ENCODE data around the gene MATK.

Gene MATK

GRCh38 chr19:3785938-3786824, at the start of gene MATK:
Gene MATK (minus strand): TSS chr19:3786381. CDS start chr19:3785135, 1,246 bp downstream.
- H3K27ac ChIP-seq = no peak within 1 kb of the TSS
- no peak for DNase-seq (ENCODE audit: low read depth, low spot score)

- no peak overlapping the region for H3K27ac ChIP-seq
- no peak for DNase-seq (ENCODE audit: low read depth, low spot score)
Observed at GRCh38 chr19:3835055-3835435, 48.9 kb upstream of the MATK start.

- H3K27ac ChIP-seq = no peak overlapping the region
- DNase-seq (ENCODE audit: low read depth, low spot score) = no peak
Observed at GRCh38 chr19:3834349-3835054, 48.3 kb upstream of the MATK start.

- no peak for DNase-seq (ENCODE audit: low read depth, low spot score)
- no peak overlapping the region for H3K27ac ChIP-seq
Observed at GRCh38 chr19:3833578-3834348, 47.6 kb upstream of the MATK start.

GRCh38 chr19:3832001-3832400, 45.8 kb upstream of the MATK start:
- no peak for DNase-seq (ENCODE audit: low read depth, low spot score)
- H3K27ac ChIP-seq = no peak overlapping the region

GRCh38 chr19:3831601-3832000, 45.4 kb upstream of the MATK start:
- no peak overlapping the region for H3K27ac ChIP-seq
- DNase-seq (ENCODE audit: low read depth, low spot score) = no peak

- no peak overlapping the region for H3K27ac ChIP-seq
- no peak for DNase-seq (ENCODE audit: low read depth, low spot score)
Observed at GRCh38 chr19:3830621-3831589, 44.7 kb upstream of the MATK start.

GRCh38 chr19:3827306-3827705, 41.1 kb upstream of the MATK start:
- no peak for DNase-seq (ENCODE audit: low read depth, low spot score)
- no peak overlapping the region for H3K27ac ChIP-seq

GRCh38 chr19:3826163-3826562, 40.0 kb upstream of the MATK start:
- H3K27ac ChIP-seq = no peak overlapping the region
- no peak for DNase-seq (ENCODE audit: low read depth, low spot score)

- DNase-seq (ENCODE audit: low read depth, low spot score) = no peak
- H3K27ac ChIP-seq = no peak overlapping the region
Observed at GRCh38 chr19:3825286-3825956, 39.2 kb upstream of the MATK start.

- DNase-seq (ENCODE audit: low read depth, low spot score) = no peak
- H3K27ac ChIP-seq = no peak overlapping the region
Observed at GRCh38 chr19:3823350-3823713, 37.2 kb upstream of the MATK start.

- no peak overlapping the region for H3K27ac ChIP-seq
- no peak for DNase-seq (ENCODE audit: low read depth, low spot score)
Observed at GRCh38 chr19:3822683-3823349, 36.6 kb upstream of the MATK start.

GRCh38 chr19:3821857-3822364, 35.7 kb upstream of the MATK start:
- no peak overlapping the region for H3K27ac ChIP-seq
- DNase-seq (ENCODE audit: low read depth, low spot score) = no peak

- H3K27ac ChIP-seq = no peak overlapping the region
- DNase-seq (ENCODE audit: low read depth, low spot score) = no peak
Observed at GRCh38 chr19:3821156-3821555, 35.0 kb upstream of the MATK start.

- no peak for DNase-seq (ENCODE audit: low read depth, low spot score)
- no peak overlapping the region for H3K27ac ChIP-seq
Observed at GRCh38 chr19:3819989-3820388, 33.8 kb upstream of the MATK start.

GRCh38 chr19:3818918-3819317, 32.7 kb upstream of the MATK start:
- H3K27ac ChIP-seq = no peak overlapping the region

GRCh38 chr19:3818466-3818865, 32.3 kb upstream of the MATK start:
- no peak overlapping the region for H3K27ac ChIP-seq
- peak; percentile 36 for DNase-seq (ENCODE audit: low read depth, low spot score)

More at GRCh38 chr19:3818918-3819317, 32.7 kb upstream of the MATK start:
- no peak for DNase-seq (ENCODE audit: low read depth, low spot score)

- no peak overlapping the region for H3K27ac ChIP-seq
- DNase-seq (ENCODE audit: low read depth, low spot score) = no peak
Observed at GRCh38 chr19:3817761-3818160, 31.6 kb upstream of the MATK start.
